HL-60 (cell line): Measurements from ENCODE around the gene DNAJA4.

ENCODE experiments used
- DNase-seq, 2 experiments: peaks; one replicate each; pipeline ENCODE4 v3.0.0-alpha.2; 2010 to 2020; ENCODE audit warnings: low read depth in 1 of 2, low spot score in 1 of 2
- H3K27ac ChIP-seq: fragments of 250-450 bp; sonication (Bioruptor Pico); replicated peaks from 2 replicates; pipeline ENCODE4 v1.5.1; 2020; ENCODE audit warnings: mild to moderate bottlenecking, moderate library complexity
- H3K27me3 ChIP-seq: fragments of 250-450 bp; sonication (Bioruptor Pico); 2 replicates; pipeline ENCODE4 v1.5.1; 2021; ENCODE audit warnings: mild to moderate bottlenecking, moderate library complexity; ENCODE audit not compliant: insufficient read depth, poor library complexity, severe bottlenecking
- H3K4me3 ChIP-seq: replicated peaks from 2 replicates; pipeline ENCODE4 v1.5.1; 2011; ENCODE audit warnings: mild to moderate bottlenecking, control low read depth, low read length; ENCODE audit not compliant: insufficient read depth
- CTCF ChIP-seq: IDR thresholded peaks from one replicate; pipeline ENCODE4 v1.5.1; 2011; ENCODE audit warnings: low read length, control low read depth, inconsistent platforms; ENCODE audit not compliant: insufficient read depth
- GABPA ChIP-seq: IDR thresholded peaks from 2 replicates; pipeline ENCODE4 v1.6.1; 2012; ENCODE audit warnings: low read depth
- POLR2AphosphoS5 ChIP-seq: IDR thresholded peaks from 2 replicates; pipeline ENCODE4 v1.6.1; 2012; ENCODE audit warnings: low read depth
- REST ChIP-seq: IDR thresholded peaks from 2 replicates; pipeline ENCODE4 v1.6.1; 2012; ENCODE audit warnings: low read depth; ENCODE audit not compliant: insufficient replicate concordance
- SPI1 ChIP-seq: IDR thresholded peaks from 2 replicates; pipeline ENCODE4 v1.6.1; 2012; ENCODE audit warnings: low read depth, mild to moderate bottlenecking, borderline replicate concordance

DNAJA4 gene

GRCh38 chr15:78320183-78320582 lies 55.8 kb downstream of the DNAJA4 start:
- DNase-seq: no peak
- no peak for TF ChIP-seq POLR2AphosphoS5
- TF ChIP-seq REST: no peak
- no peak for TF ChIP-seq GABPA
- TF ChIP-seq SPI1: no peak
- TF ChIP-seq CTCF: no peak

GRCh38 chr15:78321041-78321570 lies 56.7 kb downstream of the DNAJA4 start:
- TF ChIP-seq GABPA (no peak), REST (no peak), POLR2AphosphoS5 (no peak), CTCF (no peak), SPI1 (no peak)
- H3K27me3 ChIP-seq: no peaks in the 10 kb centered on the region
- H3K27ac ChIP-seq: no peak overlapping the region
- H3K4me3 ChIP-seq: no peak overlapping the region
- no peak for DNase-seq

More at GRCh38 chr15:78320183-78320582, 55.8 kb downstream of the DNAJA4 start:
- Histone ChIP-seq H3K27ac (no peak overlapping the region), H3K27me3 (no peaks in the 10 kb centered on the region), H3K4me3 (no peak overlapping the region)

GRCh38 chr15:78321786-78322185 lies 57.4 kb downstream of the DNAJA4 start:
- no peak overlapping the region for H3K27ac ChIP-seq
- no peaks in the 10 kb centered on the region for H3K27me3 ChIP-seq
- no peak for DNase-seq
- H3K4me3 ChIP-seq: no peak overlapping the region
- TF ChIP-seq REST: no peak
- no peak for TF ChIP-seq CTCF
- no peak for TF ChIP-seq SPI1
- TF ChIP-seq GABPA: no peak
- no peak for TF ChIP-seq POLR2AphosphoS5
